Daoy (cell line): ENCODE data around the gene SCCPDH. TPM values are rescaled to one million over a fixed set of nuclear protein-coding genes. Genes with fewer than 3 reads are reported as not detected.
A peak's percentile ranks its signal among the peaks of the same experiment; 100 is the strongest.

Source experiments
- DNase-seq: peaks from one replicate; pipeline ENCODE4 v3.0.0-alpha.2; 2015; ENCODE audit warnings: low read depth
- total RNA-seq: library from RNA; depleted of rRNA; stranded (reverse); fragments of >200 nt; shearing (Covaris generic); gene quantifications from 2 replicates; pipeline ENCODE4 v1.2.3, GENCODE V29; 2014

SCCPDH gene
- total RNA-seq, 1 experiment from 2014 or later = 65.0 TPM

GRCh38 chr1:246784621-246785493 lies 60.6 kb downstream of the SCCPDH start:
- peak; percentile 38 for DNase-seq

GRCh38 chr1:246785494-246786111 lies 61.4 kb downstream of the SCCPDH start:
- peak; percentile 42 for DNase-seq

- DNase-seq = no peak
These were observed 62.5 kb downstream of the SCCPDH start for GRCh38 chr1:246786606-246787238.

- no peak for DNase-seq
These were observed 63.7 kb downstream of the SCCPDH start for GRCh38 chr1:246787781-246788513.

- DNase-seq = no peak
These were observed 64.7 kb downstream of the SCCPDH start for GRCh38 chr1:246788895-246789338.

- no peak for DNase-seq
These were observed 65.5 kb downstream of the SCCPDH start for GRCh38 chr1:246789454-246790339.

GRCh38 chr1:246790364-246790763 lies 66.2 kb downstream of the SCCPDH start:
- no peak for DNase-seq

GRCh38 chr1:246790833-246791232 lies 66.6 kb downstream of the SCCPDH start:
- no peak for DNase-seq

GRCh38 chr1:246791303-246791918 lies 67.2 kb downstream of the SCCPDH start:
- DNase-seq = no peak

- DNase-seq = no peak
These were observed 68.4 kb downstream of the SCCPDH start for GRCh38 chr1:246792603-246793002.

GRCh38 chr1:246793356-246793896 lies 69.2 kb downstream of the SCCPDH start:
- no peak for DNase-seq

- peak; percentile 17 for DNase-seq
These were observed 70.0 kb downstream of the SCCPDH start for GRCh38 chr1:246794048-246794827.

- DNase-seq = peak; percentile 76
These were observed 70.8 kb downstream of the SCCPDH start for GRCh38 chr1:246794828-246795671.

GRCh38 chr1:246795906-246796694 lies 71.9 kb downstream of the SCCPDH start:
- no peak for DNase-seq

- DNase-seq = no peak
These were observed 72.9 kb downstream of the SCCPDH start for GRCh38 chr1:246797157-246797556.

- DNase-seq = no peak
These were observed 73.4 kb downstream of the SCCPDH start for GRCh38 chr1:246797597-246797996.

- DNase-seq = no peak
These were observed 73.9 kb downstream of the SCCPDH start for GRCh38 chr1:246798107-246798506.
